Prostate gland (tissue), 2 donors: ENCODE measurements around the gene RASSF4. TPM values are rescaled to one million over a fixed set of nuclear protein-coding genes. Genes with fewer than 3 reads are reported as not detected.

Source experiments
- DNase-seq: peaks from one replicate; pipeline ENCODE4 v3.0.0-alpha.2; 2019; ENCODE audit warnings: low spot score
- H3K27ac ChIP-seq, 2 donors: fragments of 200-600 bp; sonication (generic); 2 replicates each; pipeline ENCODE4 v1.5.1; 2017 to 2019
- H3K27me3 ChIP-seq: fragments of 200-600 bp; sonication (generic); replicated peaks from 2 replicates; pipeline ENCODE4 v1.5.1; 2019; ENCODE audit not compliant: insufficient read depth
- H3K36me3 ChIP-seq, 2 donors: fragments of 200-600 bp; sonication (generic); 1 replicate in 1 of 2; 2 replicates in 1 of 2; pipeline versions ENCODE4 v1.5.1 to v1.8.1; 2017 to 2019
- H3K4me1 ChIP-seq: fragments of 200-600 bp; sonication (generic); replicated peaks from 2 replicates; pipeline ENCODE4 v1.5.1; 2019
- H3K4me3 ChIP-seq, 2 donors: fragments of 200-600 bp; sonication (generic); 2 replicates each; pipeline ENCODE4 v1.5.1; 2017 to 2019
- H3K9me3 ChIP-seq: fragments of 200-600 bp; sonication (generic); 2 replicates; pipeline ENCODE4 v1.5.1; 2017
- CTCF ChIP-seq, 4 experiments: fragments of 200-600 bp in 2 of 4; fragments of 450-650 bp in 2 of 4; sonication (generic) in 2 of 4; IDR thresholded peaks; 1 replicate in 3 of 4; 2 replicates in 1 of 4; pipeline ENCODE4 v1.5.1; 2016 to 2019; ENCODE audit warnings: antibody characterized with exemption in 4 of 4, mild to moderate bottlenecking in 2 of 4, moderate library complexity in 2 of 4
- POLR2A ChIP-seq: fragments of 450-650 bp; IDR thresholded peaks from one replicate; pipeline ENCODE4 v1.6.1; 2016; ENCODE audit warnings: antibody characterized with exemption, mild to moderate bottlenecking
- POLR2AphosphoS5 ChIP-seq: sonication (generic); formaldehyde crosslinking; IDR thresholded peaks from one replicate; pipeline ENCODE4 v1.6.1; 2017; ENCODE audit warnings: antibody characterized with exemption
- WGBS: methylation state at CpG from one replicate; pipeline ENCODE4 v1.1.5; 2018; 5-methylcytosine and 5-hydroxymethylcytosine counted together
- intact Hi-C: fragments of 100-400 bp; cut with DNase I; formaldehyde crosslinking; loops from one replicate; pipeline ENCODE4 v1.14.2; 2022
- total RNA-seq, 2 donors: library from RNA; depleted of rRNA; stranded (reverse); fragments of >200 nt; gene quantifications; one replicate each; pipeline ENCODE4 v1.1.0, GENCODE V29; 2016

Gene RASSF4
- total RNA-seq, 2 donors from 2014 or later, result 6.1 to 31.0 TPM

GRCh38 chr10:44993226-44993921 lies 33.8 kb downstream of the RASSF4 start:
- Histone ChIP-seq H3K4me1 (peaks cover 14% of the 10 kb centered on the region), H3K27me3 (no peaks in the 10 kb centered on the region), H3K36me3 (no peaks in the 10 kb centered on the region), H3K27ac (no peak overlapping the region), H3K4me3 (no peak overlapping the region), H3K9me3 (no peaks in the 10 kb centered on the region)
- WGBS, result 89% methylated on average over 9 of the region's 14 CpGs
- intact Hi-C loops, result loop anchor here (10.0 kb wide), 1 partner anchor 601 kb away; no protein-coding TSS in a partner anchor
- TF ChIP-seq POLR2AphosphoS5 (no peak), CTCF (IDR thresholded peaks at IDR 0.05) (no peak), POLR2A (no peak)
- DNase-seq, result no peak

GRCh38 chr10:44993922-44994751 lies 34.5 kb downstream of the RASSF4 start:
- WGBS, result 93% methylated on average over 11 of the region's 11 CpGs
- Histone ChIP-seq H3K4me3 (no peak overlapping the region), H3K9me3 (no peaks in the 10 kb centered on the region), H3K4me1 (peaks cover 14% of the 10 kb centered on the region), H3K27ac (no peak overlapping the region), H3K36me3 (no peaks in the 10 kb centered on the region), H3K27me3 (no peaks in the 10 kb centered on the region)
- TF ChIP-seq POLR2AphosphoS5 (no peak), POLR2A (no peak), CTCF (IDR thresholded peaks at IDR 0.05) (no peak)
- intact Hi-C loops, result loop anchor here (10.0 kb wide), 1 partner anchor 601 kb away; no protein-coding TSS in a partner anchor
- DNase-seq, result no peak

- no peak for DNase-seq
- TF ChIP-seq POLR2A (no peak), POLR2AphosphoS5 (no peak), CTCF (IDR thresholded peaks at IDR 0.05) (no peak)
- no peak overlapping the region for H3K4me3 ChIP-seq
- intact Hi-C loops, result loop anchor here (10.0 kb wide), 1 partner anchor 600 kb away; no protein-coding TSS in a partner anchor
- peaks cover 14% of the 10 kb centered on the region for H3K4me1 ChIP-seq
- H3K36me3 ChIP-seq, result no peaks in the 10 kb centered on the region
- H3K9me3 ChIP-seq, result no peaks in the 10 kb centered on the region
- H3K27me3 ChIP-seq, result no peaks in the 10 kb centered on the region
- 73% methylated on average over 9 of the region's 9 CpGs for WGBS
- H3K27ac ChIP-seq, result peak overlapping the region; percentile 68
Observed at GRCh38 chr10:44994752-44995530, 35.3 kb downstream of the RASSF4 start.

GRCh38 chr10:44995581-44995913 lies 35.9 kb downstream of the RASSF4 start:
- no peak overlapping the region for H3K4me3 ChIP-seq
- peak overlapping the region; percentile 68 for H3K27ac ChIP-seq
- no peaks in the 10 kb centered on the region for H3K9me3 ChIP-seq
- WGBS, result 37% methylated on average over 4 of the region's 4 CpGs
- no peak for TF ChIP-seq CTCF (IDR thresholded peaks at IDR 0.05)
- no peak for TF ChIP-seq POLR2AphosphoS5
- no peak for TF ChIP-seq POLR2A
- H3K36me3 ChIP-seq, result no peaks in the 10 kb centered on the region
- DNase-seq, result no peak
- peaks cover 14% of the 10 kb centered on the region for H3K4me1 ChIP-seq
- intact Hi-C loops, result loop anchor here (10.0 kb wide), 1 partner anchor 599 kb away; no protein-coding TSS in a partner anchor
- no peaks in the 10 kb centered on the region for H3K27me3 ChIP-seq
